OCI-LY7 (cell line): Measurements from ENCODE around the gene SELPLG.

Experiments
- EZH2phosphoT487 ChIP-seq: fragments of 200-600 bp; sonication (generic); IDR thresholded peaks from 2 replicates; pipeline ENCODE4 v1.6.1; 2018; ENCODE audit warnings: low read depth, borderline replicate concordance, mild to moderate bottlenecking, mixed run types, antibody characterized with exemption, low read length, moderate library complexity, mixed read lengths
- TF ChIP-seq, protein P1 (sequence below): fragments of 200-600 bp; sonication (generic); conservative IDR thresholded peaks from 2 replicates; pipeline ENCODE4 v1.5.1; 2014; ENCODE audit warnings: mild to moderate bottlenecking, antibody characterized with exemption, low read length, moderate library complexity, mixed read lengths

DNA sequence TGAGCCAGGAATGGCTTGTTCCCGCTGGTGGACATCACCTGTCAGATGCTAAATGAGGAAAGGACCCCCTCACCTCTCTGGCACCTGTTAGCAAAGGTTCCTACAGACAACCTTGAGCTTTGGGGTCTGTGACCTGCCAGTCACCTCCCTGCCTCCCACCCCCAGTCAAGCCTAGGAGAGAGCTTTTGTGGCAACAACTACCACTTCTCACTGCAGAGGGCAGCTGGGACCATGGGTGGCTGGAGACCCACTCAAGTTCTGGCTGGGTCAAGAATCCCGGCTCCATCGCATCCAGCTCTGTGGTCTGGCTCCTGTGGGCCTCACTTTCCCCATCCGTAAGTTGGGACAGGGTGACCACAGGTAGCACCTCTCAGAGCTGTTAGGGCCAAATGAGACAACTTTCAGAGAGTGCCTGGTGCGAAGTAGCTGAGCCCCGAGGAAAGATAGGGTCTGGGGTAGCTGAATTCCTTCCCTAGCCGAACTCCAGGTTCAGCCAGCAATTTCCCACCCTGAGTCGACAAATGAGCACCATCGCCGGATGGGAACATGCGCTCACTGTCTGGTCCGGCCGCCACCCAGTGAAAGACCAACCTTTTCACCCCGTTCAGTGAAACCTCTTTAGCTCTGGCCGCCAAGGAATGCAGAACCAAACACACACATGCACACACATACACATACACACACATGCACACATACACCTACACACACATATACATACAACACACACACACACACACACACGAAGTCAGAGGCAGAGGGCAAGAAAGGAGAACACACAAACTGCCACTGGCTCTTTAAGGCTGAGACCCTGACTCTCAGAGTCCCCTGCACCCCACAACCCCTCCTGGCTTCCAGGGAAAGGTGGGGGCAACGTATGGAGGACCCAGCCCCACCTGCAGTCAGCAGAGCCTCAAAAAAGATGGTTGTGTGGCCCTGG lies 37.7 kb downstream of the SELPLG start:
- TF ChIP-seq, protein P1, sequence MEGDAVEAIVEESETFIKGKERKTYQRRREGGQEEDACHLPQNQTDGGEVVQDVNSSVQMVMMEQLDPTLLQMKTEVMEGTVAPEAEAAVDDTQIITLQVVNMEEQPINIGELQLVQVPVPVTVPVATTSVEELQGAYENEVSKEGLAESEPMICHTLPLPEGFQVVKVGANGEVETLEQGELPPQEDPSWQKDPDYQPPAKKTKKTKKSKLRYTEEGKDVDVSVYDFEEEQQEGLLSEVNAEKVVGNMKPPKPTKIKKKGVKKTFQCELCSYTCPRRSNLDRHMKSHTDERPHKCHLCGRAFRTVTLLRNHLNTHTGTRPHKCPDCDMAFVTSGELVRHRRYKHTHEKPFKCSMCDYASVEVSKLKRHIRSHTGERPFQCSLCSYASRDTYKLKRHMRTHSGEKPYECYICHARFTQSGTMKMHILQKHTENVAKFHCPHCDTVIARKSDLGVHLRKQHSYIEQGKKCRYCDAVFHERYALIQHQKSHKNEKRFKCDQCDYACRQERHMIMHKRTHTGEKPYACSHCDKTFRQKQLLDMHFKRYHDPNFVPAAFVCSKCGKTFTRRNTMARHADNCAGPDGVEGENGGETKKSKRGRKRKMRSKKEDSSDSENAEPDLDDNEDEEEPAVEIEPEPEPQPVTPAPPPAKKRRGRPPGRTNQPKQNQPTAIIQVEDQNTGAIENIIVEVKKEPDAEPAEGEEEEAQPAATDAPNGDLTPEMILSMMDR, result no peak
- TF ChIP-seq EZH2phosphoT487, result no peak
